OCI-LY7 (cell line): ENCODE results near the gene XPO4. TPM values are rescaled to one million over a fixed set of nuclear protein-coding genes. Genes with fewer than 3 reads are reported as not detected.
"Not testable (repeated sequence)": the region's sequence is repeated elsewhere in the genome, so short reads cannot be mapped to it uniquely, and the experiment has no call there.

ENCODE experiments used
- Bru-seq: library from RNA; stranded (reverse); fragments of 400-500 nt; gene quantifications from one replicate; lab custom pipeline; 2021; lab: Mats Ljungman, UMichigan
- BruChase-seq, 2 experiments: library from RNA; stranded (reverse); fragments of 400-500 nt; gene quantifications; one replicate each; lab custom pipeline; 2021; lab: Mats Ljungman, UMichigan
- BruUV-seq: library from RNA; stranded (reverse); fragments of 400-500 nt; replicated peaks from 2 replicates; lab custom pipeline; 2021; lab: Mats Ljungman, UMichigan
- CTCF ChIA-PET: fragments of 300-600 bp; sonication (Branson Sonifier 250); formaldehyde crosslinking; loops from one replicate; lab custom pipeline; 2022; ENCODE audit warnings: antibody characterized with exemption; ENCODE audit not compliant: unreplicated experiment; lab: Charles Lee
- POLR2A ChIA-PET: fragments of 300-600 bp; sonication (Branson Sonifier 250); formaldehyde crosslinking; loops from one replicate; lab custom pipeline; 2022; ENCODE audit warnings: antibody characterized with exemption; lab: Charles Lee
- DNase-seq: peaks from one replicate; pipeline ENCODE4 v3.0.0-alpha.2; 2015; ENCODE audit warnings: low spot score
- H2AFZ ChIP-seq: fragments of 200-600 bp; sonication (generic), shearing (Covaris generic); 2 replicates; pipeline ENCODE4 v1.6.1; 2014; ENCODE audit warnings: mild to moderate bottlenecking, antibody characterized with exemption, low read length, moderate library complexity
- H3K27ac ChIP-seq: fragments of 200-600 bp; sonication (generic); 2 replicates; pipeline ENCODE4 v1.5.1; 2014; ENCODE audit warnings: mixed run types, low read depth, mild to moderate bottlenecking, moderate library complexity, low read length, inconsistent platforms; ENCODE audit not compliant: poor library complexity, severe bottlenecking
- H3K36me3 ChIP-seq: fragments of 200-600 bp; sonication (generic); 2 replicates; pipeline ENCODE4 v1.6.1; 2014; ENCODE audit warnings: mild to moderate bottlenecking, antibody characterized with exemption, low read length, moderate library complexity, mixed read lengths; ENCODE audit not compliant: insufficient read depth
- H3K4me1 ChIP-seq: fragments of 200-600 bp; sonication (generic); 2 replicates; pipeline ENCODE4 v1.5.1; 2014; ENCODE audit warnings: mild to moderate bottlenecking, low read length; ENCODE audit not compliant: insufficient read depth, poor library complexity, severe bottlenecking
- H3K4me2 ChIP-seq: fragments of 200-600 bp; sonication (generic); 2 replicates; pipeline ENCODE4 v1.6.1; 2014; ENCODE audit warnings: mild to moderate bottlenecking, low read length
- H3K4me3 ChIP-seq: fragments of 200-600 bp; sonication (generic); 2 replicates; pipeline ENCODE4 v1.5.1; 2014; ENCODE audit warnings: mild to moderate bottlenecking, low read depth, low read length; ENCODE audit not compliant: poor library complexity, severe bottlenecking
- H3K79me2 ChIP-seq: fragments of 200-600 bp; sonication (generic); 2 replicates; pipeline ENCODE4 v1.6.1; 2016; ENCODE audit warnings: low read depth, mild to moderate bottlenecking, low read length, moderate library complexity, mixed read lengths; ENCODE audit not compliant: insufficient read depth
- H3K9me2 ChIP-seq: fragments of 200-600 bp; sonication (generic); 2 replicates; pipeline ENCODE4 v1.6.1; 2016; ENCODE audit warnings: mild to moderate bottlenecking, low read length, mixed read lengths; ENCODE audit not compliant: insufficient read depth
- H3K9me3 ChIP-seq: fragments of 200-600 bp; sonication (generic); 2 replicates; pipeline ENCODE4 v1.6.1; 2014; ENCODE audit warnings: mild to moderate bottlenecking, mixed run types, low read length, mixed read lengths
- H4K20me1 ChIP-seq: fragments of 200-600 bp; sonication (generic); 2 replicates; pipeline ENCODE4 v1.6.1; 2014; ENCODE audit warnings: mild to moderate bottlenecking, antibody characterized with exemption, low read length, moderate library complexity, mixed read lengths; ENCODE audit not compliant: insufficient read depth
- CTCF ChIP-seq: fragments of 200-600 bp; sonication (generic); conservative IDR thresholded peaks from 2 replicates; pipeline ENCODE4 v1.5.1; 2014; ENCODE audit warnings: mild to moderate bottlenecking, antibody characterized with exemption, low read length, moderate library complexity, mixed read lengths
- EZH2phosphoT487 ChIP-seq: fragments of 200-600 bp; sonication (generic); IDR thresholded peaks from 2 replicates; pipeline ENCODE4 v1.6.1; 2018; ENCODE audit warnings: low read depth, borderline replicate concordance, mild to moderate bottlenecking, mixed run types, antibody characterized with exemption, low read length, moderate library complexity, mixed read lengths
- intact Hi-C: fragments of 100-400 bp; cut with micrococcal nuclease; formaldehyde crosslinking; loops from one replicate; pipeline ENCODE4 v1.10.0; 2022; ENCODE audit not compliant: unreplicated experiment
- long read RNA-seq: library from polyadenylated mRNA; stranded (forward); transcript quantifications from one replicate; pipeline ENCODE4 v2.0.0, GENCODE V29; 2022
- total RNA-seq, 2 experiments: library from RNA; depleted of rRNA in 1 of 2; stranded (reverse); fragments of >200 nt in 1 of 2; shearing (Covaris generic) in 1 of 2; gene quantifications; 2 replicates each; pipeline ENCODE4 v1.2.3, GENCODE V29; 2014 to 2022

The XPO4 gene
- 20.6 and 22.9 TPM in 2 replicates for total RNA-seq (2014; rRNA removed; shearing (Covaris generic))
- total RNA-seq (2022): 23.4 and 26.9 TPM in 2 replicates
- percentile 93 among the genes with signal in this experiment for Bru-seq, nascent RNA
- BruChase-seq, experiment 1, labeled RNA remaining after a 6-hour chase: percentile 87 among the genes with signal in this experiment
- percentile 89 among the genes with signal in this experiment for BruChase-seq, experiment 2, labeled RNA remaining after a 2-hour chase
- long read RNA-seq, full-length matches to known transcripts: 3 of 26 reads
- long read RNA-seq, partial matches to known transcripts: 6 of 26 reads
- long read RNA-seq, other reads (novel, unspliced or antisense): 17 of 26 reads

DNA sequence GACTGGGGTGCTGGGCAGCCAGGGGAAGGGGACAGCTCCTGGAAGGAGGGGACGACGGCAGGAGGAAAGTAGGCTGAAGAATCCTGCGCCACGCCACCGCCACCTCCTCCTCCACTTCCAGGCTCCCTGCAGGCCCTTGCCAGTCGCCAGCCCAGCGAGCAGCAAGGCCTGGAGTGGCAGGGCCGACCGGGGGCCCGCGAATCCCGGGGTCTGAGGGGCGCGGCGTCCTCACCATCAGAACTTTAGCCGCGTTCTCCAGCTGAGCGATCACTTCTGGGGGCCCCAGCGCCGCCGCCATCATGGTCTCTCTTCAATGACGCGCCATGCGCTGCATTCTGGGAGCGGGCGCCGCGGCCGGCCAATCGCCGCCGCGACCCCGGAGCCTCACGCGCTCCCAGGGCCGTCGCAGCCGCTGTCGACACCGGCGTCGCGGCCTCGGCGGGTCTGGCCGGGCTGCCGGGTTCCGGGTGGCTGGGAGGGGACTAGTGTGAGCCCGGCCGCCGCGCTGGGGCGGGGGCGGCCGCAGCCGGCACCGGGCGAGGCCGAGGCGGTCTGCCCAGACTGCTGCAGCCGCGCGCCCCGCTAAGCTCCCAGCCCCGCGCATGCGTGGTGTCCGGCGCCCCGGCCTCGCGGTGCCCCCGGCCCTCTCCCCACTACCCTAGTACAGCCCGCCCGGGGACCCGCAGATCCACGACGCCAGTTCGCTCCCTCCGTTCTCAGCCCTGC is at the start of gene XPO4:
TSS of gene XPO4 (minus strand) at position 309 of the 726 bp plus-strand sequence. CDS start at position 301, 8 bp downstream.
- no TSS peak for BruUV-seq
- intact Hi-C loops: loop anchor here (5.0 to 10.0 kb wide), 2 partner anchors 198 to 1040 kb away; partner anchors contain the start of genes IL17D and ZMYM5
- DNase-seq: peak; percentile 86

GRCh38 chr13:20948001-20948400 is 45.5 kb upstream of the XPO4 start:
- H3K4me3 ChIP-seq, H3K9me2 ChIP-seq, H3K27ac ChIP-seq, H2AFZ ChIP-seq, H3K4me2 ChIP-seq, H4K20me1 ChIP-seq, POLR2A ChIA-PET, H3K4me1 ChIP-seq, CTCF ChIA-PET, H3K36me3 ChIP-seq, H3K9me3 ChIP-seq, BruUV-seq, DNase-seq, H3K79me2 ChIP-seq, intact Hi-C loops: not testable (repeated sequence)

More for the DNA sequence above, at the start of gene XPO4:
- peaks cover 20% of the 10 kb centered on the region for H3K4me1 ChIP-seq
- peak within 1 kb of the TSS; percentile 90 for H2AFZ ChIP-seq
- peak within 1 kb of the TSS; percentile 64 for H3K27ac ChIP-seq
- peaks cover 49% of the 10 kb centered on the region for H3K79me2 ChIP-seq
- no peak for TF ChIP-seq EZH2phosphoT487
- TF ChIP-seq CTCF: no peak
- ChIA-PET POLR2A (interaction anchor here (0.6 to 1.6 kb wide), 5 partner anchors 9 to 1980 kb away, joined by 3 to 5 read pairs (median 4); no protein-coding TSS in a partner anchor), CTCF (no interaction called here)
- H3K4me2 ChIP-seq: peak within 1 kb of the TSS; percentile 82
- H3K9me2 ChIP-seq: no peaks in the 10 kb centered on the region
- peaks cover 23% of the 10 kb centered on the region; the same call in 1 of the 2 replicates for H4K20me1 ChIP-seq
- no peaks in the 10 kb centered on the region for H3K9me3 ChIP-seq
- peak within 1 kb of the TSS; percentile 99 for H3K4me3 ChIP-seq
- peaks cover 31% of the 10 kb centered on the region for H3K36me3 ChIP-seq

- H3K9me3 ChIP-seq: no peaks in the 10 kb centered on the region
- H2AFZ ChIP-seq: no peak overlapping the region
- no peaks in the 10 kb centered on the region for H3K4me1 ChIP-seq
- H3K4me3 ChIP-seq: no peak overlapping the region
- H3K27ac ChIP-seq: no peak overlapping the region
- ChIA-PET POLR2A (interaction anchor here (0.6 kb wide), 1 partner anchor 12 kb away, joined by 3 read pairs; no protein-coding TSS in a partner anchor), CTCF (no interaction called here)
- no peaks in the 10 kb centered on the region for H3K79me2 ChIP-seq
- no peak for TF ChIP-seq CTCF
- no peak for TF ChIP-seq EZH2phosphoT487
- DNase-seq: no peak
- no peak overlapping the region for H3K4me2 ChIP-seq
- H4K20me1 ChIP-seq: no peaks in the 10 kb centered on the region
- intact Hi-C loops: no loop called here
- H3K9me2 ChIP-seq: no peaks in the 10 kb centered on the region
- no peaks in the 10 kb centered on the region for H3K36me3 ChIP-seq
- no TSS peak for BruUV-seq
Measured at GRCh38 chr13:20945952-20946383, 43.4 kb upstream of the XPO4 start.
